22Rv1 (cell line): Measurements from ENCODE around the gene COL23A1.

Experiments used
- H3K27ac ChIP-seq: fragments of 450-650 bp; 2 replicates; pipeline ENCODE4 v1.5.1; 2017
- ZFX ChIP-seq: fragments of 450-650 bp; IDR thresholded peaks from 2 replicates; pipeline ENCODE4 v1.6.1; 2017; ENCODE audit warnings: antibody characterized with exemption, borderline replicate concordance
- TF ChIP-seq, protein P1 (sequence below): fragments of 450-650 bp; IDR thresholded peaks from 2 replicates; pipeline ENCODE4 v1.5.1; 2017; ENCODE audit warnings: mild to moderate bottlenecking

COL23A1 gene

DNA sequence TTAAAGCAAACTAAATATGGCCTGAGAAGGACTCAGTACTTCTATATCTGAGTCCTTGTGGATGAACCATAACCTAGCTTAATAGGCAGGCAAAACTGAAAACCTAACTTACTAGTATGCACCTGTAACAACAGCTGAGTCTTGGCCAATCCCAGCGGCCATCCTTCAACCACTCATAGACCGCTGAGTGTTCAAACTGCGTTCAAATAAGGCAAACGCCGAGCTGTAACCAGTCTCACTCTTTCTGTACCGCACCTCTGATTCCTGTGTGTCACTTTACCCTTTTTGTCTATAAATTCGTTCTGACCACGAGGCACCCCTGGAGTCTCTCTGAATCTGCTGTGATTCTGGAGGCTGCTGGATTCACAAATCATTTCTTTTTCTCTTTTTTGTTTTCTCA, 170.5 kb downstream of the COL23A1 start:
- TF ChIP-seq, protein P1, sequence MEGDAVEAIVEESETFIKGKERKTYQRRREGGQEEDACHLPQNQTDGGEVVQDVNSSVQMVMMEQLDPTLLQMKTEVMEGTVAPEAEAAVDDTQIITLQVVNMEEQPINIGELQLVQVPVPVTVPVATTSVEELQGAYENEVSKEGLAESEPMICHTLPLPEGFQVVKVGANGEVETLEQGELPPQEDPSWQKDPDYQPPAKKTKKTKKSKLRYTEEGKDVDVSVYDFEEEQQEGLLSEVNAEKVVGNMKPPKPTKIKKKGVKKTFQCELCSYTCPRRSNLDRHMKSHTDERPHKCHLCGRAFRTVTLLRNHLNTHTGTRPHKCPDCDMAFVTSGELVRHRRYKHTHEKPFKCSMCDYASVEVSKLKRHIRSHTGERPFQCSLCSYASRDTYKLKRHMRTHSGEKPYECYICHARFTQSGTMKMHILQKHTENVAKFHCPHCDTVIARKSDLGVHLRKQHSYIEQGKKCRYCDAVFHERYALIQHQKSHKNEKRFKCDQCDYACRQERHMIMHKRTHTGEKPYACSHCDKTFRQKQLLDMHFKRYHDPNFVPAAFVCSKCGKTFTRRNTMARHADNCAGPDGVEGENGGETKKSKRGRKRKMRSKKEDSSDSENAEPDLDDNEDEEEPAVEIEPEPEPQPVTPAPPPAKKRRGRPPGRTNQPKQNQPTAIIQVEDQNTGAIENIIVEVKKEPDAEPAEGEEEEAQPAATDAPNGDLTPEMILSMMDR = no peak
- no peak for TF ChIP-seq ZFX
- no peak overlapping the region for H3K27ac ChIP-seq

DNA sequence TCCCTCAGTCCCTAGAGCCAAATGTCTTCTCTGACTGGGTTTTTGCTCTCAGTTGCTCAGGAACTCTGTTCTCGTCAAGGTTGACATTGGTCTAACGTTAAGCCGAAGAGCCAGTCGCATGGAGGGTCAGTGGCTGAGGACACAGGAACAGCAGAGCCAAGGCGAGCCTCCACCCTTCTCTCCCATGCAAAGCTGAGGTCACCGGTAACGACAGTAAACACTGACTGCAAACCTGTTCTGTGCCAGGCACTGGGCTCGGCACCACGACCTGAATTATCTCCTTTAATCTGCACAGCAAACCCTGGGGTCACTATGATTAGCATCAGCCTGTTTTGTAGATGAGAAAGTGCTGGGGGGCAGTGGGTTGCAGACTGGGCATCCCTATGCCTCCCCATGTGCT, 171.0 kb downstream of the COL23A1 start:
- no peak for TF ChIP-seq ZFX
- TF ChIP-seq, protein P1 = no peak
- H3K27ac ChIP-seq = no peak overlapping the region

GRCh38 chr5:178418471-178419010, 171.7 kb downstream of the COL23A1 start:
- TF ChIP-seq ZFX = no peak
- TF ChIP-seq, protein P1 = no peak
- H3K27ac ChIP-seq = no peak overlapping the region

DNA sequence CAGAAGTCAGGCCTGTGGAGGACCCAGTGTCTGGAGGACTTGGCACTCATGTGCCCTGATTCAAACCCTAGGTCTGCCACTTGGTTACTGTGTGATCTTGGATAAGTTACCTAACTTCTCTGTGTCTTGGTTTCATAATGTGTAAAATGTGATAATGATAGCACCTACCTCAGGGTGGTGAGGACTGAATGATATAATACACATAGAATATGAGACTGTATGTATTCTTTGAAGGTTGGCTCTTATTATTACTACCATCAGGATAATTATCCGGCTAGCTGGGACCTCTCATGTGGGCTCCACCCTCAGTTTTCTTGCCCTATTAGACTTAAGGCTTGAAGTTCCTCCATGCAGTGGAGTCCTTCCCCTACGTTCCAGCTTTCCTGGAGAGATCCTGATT, 172.2 kb downstream of the COL23A1 start:
- no peak overlapping the region for H3K27ac ChIP-seq
- TF ChIP-seq ZFX = no peak
- TF ChIP-seq, protein P1 = no peak

DNA sequence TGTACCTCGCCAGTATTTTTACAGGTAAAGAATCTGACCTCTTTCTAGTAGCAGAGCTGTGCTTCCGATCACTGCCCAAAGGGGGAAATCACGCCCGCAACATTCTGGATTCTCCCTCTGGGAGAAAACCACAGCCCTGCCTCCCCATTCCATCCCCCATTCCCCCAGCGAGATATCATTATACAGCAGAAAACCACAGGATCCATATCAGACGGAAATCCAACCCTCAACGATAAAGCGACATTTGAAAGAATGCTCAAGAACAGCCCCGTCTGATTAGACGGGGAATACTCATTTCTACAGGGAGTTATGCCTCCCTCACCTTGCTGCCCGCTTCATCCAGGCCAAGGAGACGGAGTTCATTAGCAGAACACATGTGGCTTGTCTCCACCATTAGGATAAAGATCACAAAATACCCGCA, 172.8 kb downstream of the COL23A1 start:
- TF ChIP-seq, protein P1 = no peak
- TF ChIP-seq ZFX = no peak
- no peak overlapping the region for H3K27ac ChIP-seq

DNA sequence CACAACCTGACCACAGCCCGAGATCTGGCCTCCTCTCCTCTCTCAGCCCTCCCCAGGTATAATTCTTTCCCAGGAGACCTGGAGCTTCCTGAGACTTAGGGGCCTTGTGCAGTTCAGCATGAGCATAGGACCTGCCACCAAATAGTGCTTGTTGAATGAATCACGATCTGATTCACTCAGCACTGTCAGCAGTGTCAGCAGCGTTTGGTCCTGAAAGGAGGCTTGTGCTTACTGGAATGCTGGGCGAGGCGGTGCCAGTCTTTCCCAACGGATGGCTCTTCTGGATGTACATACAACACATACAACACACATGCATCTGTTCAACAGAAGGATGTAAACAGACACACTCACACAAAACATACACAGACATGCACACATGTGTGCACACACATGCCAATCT, 173.3 kb downstream of the COL23A1 start:
- H3K27ac ChIP-seq = no peak overlapping the region

DNA sequence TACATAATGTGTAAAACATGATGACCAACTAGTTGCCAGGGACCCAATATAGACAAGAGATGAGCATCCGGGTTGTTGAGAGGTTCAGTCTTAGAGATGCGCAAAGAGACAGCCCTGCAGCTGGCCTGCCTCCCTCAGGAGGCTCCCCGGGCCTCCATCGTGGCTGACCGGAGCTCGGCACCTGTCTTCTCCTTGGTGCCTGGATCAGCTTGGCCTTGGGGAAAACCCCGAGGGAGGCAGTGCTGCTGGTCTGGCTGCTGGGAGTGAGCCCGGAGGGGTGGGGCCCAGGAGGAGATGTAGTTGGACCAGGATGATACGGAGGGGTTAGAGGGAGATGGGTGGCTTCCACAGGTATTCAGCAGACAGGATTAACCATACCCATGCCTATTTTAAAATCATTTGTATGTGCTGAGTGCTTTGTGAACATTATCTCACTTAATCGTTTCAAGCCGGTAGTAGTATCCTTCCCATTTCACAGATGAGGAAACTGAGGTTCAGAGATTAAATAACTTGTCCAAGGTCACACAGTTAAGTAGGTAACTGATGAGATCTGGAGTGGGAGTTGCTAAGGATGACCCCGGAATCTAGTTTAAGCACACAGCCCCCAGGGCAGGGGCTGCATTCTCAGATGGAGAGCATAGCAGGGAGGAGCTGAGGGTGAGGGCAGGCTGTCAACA, 173.8 kb downstream of the COL23A1 start:
- H3K27ac ChIP-seq = no peak overlapping the region
- TF ChIP-seq, protein P1 = no peak
- TF ChIP-seq ZFX = no peak

More for the DNA sequence above, 173.3 kb downstream of the COL23A1 start:
- no peak for TF ChIP-seq ZFX
- TF ChIP-seq, protein P1 = no peak
